HepG2 (cell line): ENCODE measurements around the gene DCLK1. TPM values are rescaled to one million over a fixed set of nuclear protein-coding genes. Genes with fewer than 3 reads are reported as not detected.

Experiments used
- ATAC-seq: fragments of 200-7000 bp; cut with Tn5 transposase; 3 replicates; pipeline ENCODE4 v1.9.1; 2020; ENCODE audit warnings: mild to moderate bottlenecking, moderate library complexity
- BruUV-seq: library from RNA; stranded (reverse); fragments of 400-500 nt; replicated peaks from 2 replicates; lab custom pipeline; 2021; lab: Mats Ljungman, UMichigan
- CTCF ChIA-PET: fragments of 300-600 bp; formaldehyde crosslinking; extraction: SDS; loops from one replicate; lab custom pipeline; 2021; ENCODE audit warnings: low total read pairs, inconsistent platforms, low intra/inter-chr PET ratio; lab: Yijun Ruan, JAX
- POLR2A ChIA-PET: fragments of 350-600 bp; sonication (Branson Sonifier 250); formaldehyde crosslinking; loops from one replicate; lab custom pipeline; 2020; ENCODE audit warnings: antibody characterized with exemption, inconsistent platforms; lab: Yijun Ruan, JAX
- DNase-seq: peaks from one replicate; pipeline ENCODE4 v3.0.0-alpha.2; 2015; ENCODE audit warnings: low spot score
- FAIRE-seq: peaks from 3 replicates; lab custom pipeline; 2011; peaks lifted over from hg19 to GRCh38; lab: Jason Lieb, UNC
- H2AFZ ChIP-seq: one replicate; pipeline ENCODE4 v1.6.1; 2011; ENCODE audit warnings: low read length, inconsistent platforms
- H3K27ac ChIP-seq: fragments of 300-600 bp; 3 replicates; pipeline ENCODE4 v1.8.0; 2011; ENCODE audit warnings: mixed run types, mild to moderate bottlenecking, mixed read lengths, low read length, inconsistent platforms; ENCODE audit not compliant: insufficient read depth; ENCODE audit errors: extremely low read length
- H3K27me3 ChIP-seq, 2 experiments: fragments of 200-600 bp in 1 of 2; 2 replicates in 1 of 2; 3 replicates in 1 of 2; pipeline versions ENCODE4 v1.6.0 to v1.8.0; 2011; ENCODE audit warnings: low read length in 2 of 2, mild to moderate bottlenecking in 2 of 2, moderate library complexity in 2 of 2, inconsistent platforms in 1 of 2; ENCODE audit not compliant: insufficient read depth in 2 of 2, control insufficient read depth in 1 of 2
- H3K36me3 ChIP-seq, 2 experiments: fragments of 200-600 bp in 1 of 2; replicated peaks in 1 of 2; 2 replicates in 1 of 2; 3 replicates in 1 of 2; pipeline versions ENCODE4 v1.5.1 to v1.8.0; 2011; ENCODE audit warnings: low read length in 2 of 2, inconsistent platforms in 1 of 2; ENCODE audit not compliant: insufficient read depth in 2 of 2, control insufficient read depth in 1 of 2
- H3K4me1 ChIP-seq: 2 replicates; pipeline ENCODE4 v1.5.1; 2012; ENCODE audit warnings: low read length, inconsistent platforms; ENCODE audit not compliant: insufficient read depth
- H3K4me2 ChIP-seq: 2 replicates; pipeline ENCODE4 v1.6.0; 2011; ENCODE audit warnings: low read depth, low read length, inconsistent platforms
- H3K4me3 ChIP-seq, 3 experiments: fragments of 200-600 bp in 1 of 3; sonication (generic), shearing (Covaris generic) in 1 of 3; replicated peaks in 1 of 3; 2 replicates each; pipeline ENCODE4 v1.5.1; 2011 to 2016; ENCODE audit warnings: low read length in 3 of 3, inconsistent platforms in 2 of 3, low read depth in 2 of 3, mild to moderate bottlenecking in 2 of 3, control low read depth in 1 of 3, mixed read lengths in 1 of 3; ENCODE audit not compliant: insufficient read depth in 1 of 3
- H3K79me2 ChIP-seq: one replicate; pipeline ENCODE4 v1.6.1; 2011; ENCODE audit warnings: low read length, inconsistent platforms; ENCODE audit not compliant: insufficient read depth
- H3K9ac ChIP-seq: 2 replicates; pipeline ENCODE4 v1.6.0; 2011; ENCODE audit warnings: mild to moderate bottlenecking, low read depth, low read length, inconsistent platforms; ENCODE audit not compliant: insufficient read depth
- H3K9me3 ChIP-seq: 2 replicates; pipeline ENCODE4 v1.5.1; 2012; ENCODE audit warnings: mild to moderate bottlenecking, low read length
- H4K20me1 ChIP-seq: 2 replicates; pipeline ENCODE4 v1.6.0; 2011; ENCODE audit warnings: inconsistent platforms, mild to moderate bottlenecking, low read length, moderate library complexity; ENCODE audit not compliant: insufficient read depth
- CBFB ChIP-seq: sonication (generic); formaldehyde crosslinking; IDR thresholded peaks from 2 replicates; pipeline ENCODE4 v1.4.0; 2020; ENCODE audit warnings: missing genetic modification reagents
- NAIF1 ChIP-seq: sonication (generic); formaldehyde crosslinking; IDR thresholded peaks from 2 replicates; pipeline ENCODE4 v1.5.0; 2020; ENCODE audit warnings: mild to moderate bottlenecking, missing genetic modification reagents, borderline replicate concordance
- XBP1 ChIP-seq: sonication (generic); formaldehyde crosslinking; IDR thresholded peaks from 2 replicates; pipeline ENCODE4 v1.5.0; 2020; ENCODE audit warnings: missing genetic modification reagents
- ZNF207 ChIP-seq: fragments of 450-650 bp; IDR thresholded peaks from 2 replicates; pipeline ENCODE4 v1.6.1; 2016; ENCODE audit warnings: antibody characterized with exemption, borderline replicate concordance
- ZNF546 ChIP-seq: sonication (generic); formaldehyde crosslinking; conservative IDR thresholded peaks from 2 replicates; pipeline ENCODE4 v1.8.1; 2023; ENCODE audit warnings: mild to moderate bottlenecking, missing genetic modification reagents
- ZSCAN22 ChIP-seq: sonication (generic); formaldehyde crosslinking; IDR thresholded peaks from 2 replicates; pipeline ENCODE4 v1.4.0; 2020; ENCODE audit warnings: mild to moderate bottlenecking, missing genetic modification reagents
- WGBS: methylation state at CpG from one replicate; pipeline ENCODE4 v1.1.6; 2017; ENCODE audit warnings: low lambda C conversion rate; 5-methylcytosine and 5-hydroxymethylcytosine counted together
- in situ Hi-C: cut with HindIII; loops from 2 replicates; pipeline ENCODE4 v1.10.0; 2017; ENCODE audit warnings: low pct_unique_long_range_greater_than_20kb; ENCODE audit not compliant: extremely low pct_ligation_motif_present
- intact Hi-C: fragments of 100-400 bp; cut with micrococcal nuclease; formaldehyde crosslinking; loops from one replicate; pipeline ENCODE4 v1.10.0; 2022; ENCODE audit not compliant: unreplicated experiment
- polyA plus RNA-seq, 8 experiments: library from polyadenylated mRNA; depleted of rRNA in 3 of 8; stranded (reverse) in 7 of 8; unstranded in 1 of 8; fragments of >200 nt; fragmentation: Illumina TruSeq in 4 of 8; extraction: Trizol in 4 of 8; gene quantifications; 2 replicates each; pipeline versions ENCODE4 v1.2.1 to v1.2.3, GENCODE V29; 2011 to 2016; ENCODE audit warnings: low read depth in 4 of 8, missing spikeins in 1 of 8, mixed read lengths in 1 of 8; ENCODE audit not compliant: insufficient read depth in 1 of 8
- total RNA-seq, 5 experiments: library from RNA; depleted of rRNA; stranded (reverse); fragments of >200 nt; fragmentation: Illumina TruSeq; extraction: Trizol; gene quantifications; 2 replicates each; pipeline ENCODE4 v1.2.3, GENCODE V29; 2016; ENCODE audit warnings: low read depth in 1 of 5
- TF ChIP-seq, protein P1 (sequence below): sonication (generic); formaldehyde crosslinking; IDR thresholded peaks from 2 replicates; pipeline ENCODE4 v1.9.0; 2021; ENCODE audit warnings: missing genetic modification reagents, mild to moderate bottlenecking, borderline replicate concordance
- TF ChIP-seq, protein P2 (sequence below): sonication (generic); formaldehyde crosslinking; IDR thresholded peaks from 2 replicates; pipeline ENCODE4 v1.9.0; 2021; ENCODE audit warnings: missing genetic modification reagents, borderline replicate concordance

The DCLK1 gene
- total and polyA plus RNA-seq, 2 of the 13 experiments (the other 11 are each of a cell fraction or from before 2014, with no cell fraction given), result not detected

DNA sequence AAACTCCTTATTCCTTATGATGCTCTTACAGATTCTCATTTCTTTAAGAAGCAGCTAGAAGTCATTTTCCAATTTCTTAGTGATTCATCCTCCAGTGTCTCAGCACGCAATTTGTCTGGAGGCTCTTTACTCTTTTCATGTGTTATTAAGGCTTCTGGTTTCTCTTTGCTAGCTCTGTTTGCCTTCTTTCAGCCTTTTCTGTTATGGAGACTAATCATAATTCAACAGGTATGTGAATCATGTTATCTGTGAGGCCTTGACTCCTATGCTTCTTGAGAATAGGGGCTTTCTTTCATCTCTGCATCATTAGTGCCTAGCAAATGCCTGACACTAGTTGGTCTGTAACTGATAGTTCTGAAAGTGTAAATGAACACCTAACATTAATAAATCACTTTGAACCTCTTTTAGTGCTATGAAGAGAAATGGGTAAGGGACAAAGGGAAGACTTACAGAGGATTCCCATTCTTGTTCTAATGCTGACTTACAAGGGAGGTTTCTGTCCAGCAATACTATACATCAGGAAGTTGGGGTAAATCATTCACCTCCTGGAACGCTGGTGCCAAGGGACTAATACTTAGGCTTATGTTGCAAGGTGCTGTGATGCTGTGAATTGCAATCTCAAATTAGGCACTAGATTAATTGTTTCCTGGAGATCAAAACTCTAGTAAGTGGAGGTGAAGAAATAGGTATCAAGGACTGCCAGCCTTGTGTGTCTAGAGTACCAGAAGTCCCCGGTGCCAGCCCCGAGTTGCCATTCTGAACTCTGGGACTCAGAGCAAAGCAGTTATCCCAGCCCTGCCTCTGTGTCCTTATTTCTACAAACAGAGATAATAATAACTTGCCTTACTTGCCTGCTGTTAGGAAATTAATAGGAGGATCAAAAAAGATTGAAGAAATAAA, 265.6 kb downstream of the DCLK1 start (continued):
- TF ChIP-seq ZNF546 (CRISPR knock-in tag) (no peak), XBP1 (CRISPR knock-in tag) (no peak), CBFB (CRISPR knock-in tag) (no peak)
- TF ChIP-seq, all 625 proteins: peak for 0

DNA sequence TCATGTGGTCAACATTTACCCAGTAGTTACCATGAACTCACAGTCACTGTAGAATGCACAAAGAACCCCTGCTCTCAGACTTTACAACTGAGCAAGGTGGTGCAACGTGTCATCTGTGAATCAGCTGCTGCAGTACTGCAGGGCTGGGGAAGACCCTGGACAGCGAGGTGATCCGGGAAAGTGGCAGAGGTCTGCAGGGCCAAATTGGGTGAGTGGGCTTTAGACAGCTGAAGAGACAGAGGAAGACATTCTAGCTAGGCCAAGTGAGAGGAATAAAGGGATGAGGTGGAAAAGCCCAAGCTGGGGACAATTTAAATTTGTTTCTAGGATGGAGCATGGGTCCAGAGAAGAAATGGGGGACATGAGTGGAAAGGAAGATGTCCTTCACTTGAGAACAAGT, 270.5 kb downstream of the DCLK1 start:
- Histone ChIP-seq H3K4me2 (no peak overlapping the region), H4K20me1 (no peaks in the 10 kb centered on the region), H3K4me3 (no peak overlapping the region), H3K9me3 (no peaks in the 10 kb centered on the region), H3K27ac (no peak overlapping the region), H3K4me1 (no peaks in the 10 kb centered on the region), H3K36me3 (no peaks in the 10 kb centered on the region), H3K27me3 (peaks cover 0 to 4% of the 10 kb centered on the region in 2 experiments; a peak in 1 of 5 replicates), H2AFZ (no peak overlapping the region), H3K79me2 (no peaks in the 10 kb centered on the region), H3K9ac (no peak overlapping the region)
- FAIRE-seq (no peak), DNase-seq (no peak), ATAC-seq (no peak)
- ChIA-PET POLR2A (no interaction called here), CTCF (no interaction called here)
- in situ Hi-C loops, result no loop called here
- intact Hi-C loops, result no loop called here
- no TSS peak for BruUV-seq
- TF ChIP-seq, protein P1, sequence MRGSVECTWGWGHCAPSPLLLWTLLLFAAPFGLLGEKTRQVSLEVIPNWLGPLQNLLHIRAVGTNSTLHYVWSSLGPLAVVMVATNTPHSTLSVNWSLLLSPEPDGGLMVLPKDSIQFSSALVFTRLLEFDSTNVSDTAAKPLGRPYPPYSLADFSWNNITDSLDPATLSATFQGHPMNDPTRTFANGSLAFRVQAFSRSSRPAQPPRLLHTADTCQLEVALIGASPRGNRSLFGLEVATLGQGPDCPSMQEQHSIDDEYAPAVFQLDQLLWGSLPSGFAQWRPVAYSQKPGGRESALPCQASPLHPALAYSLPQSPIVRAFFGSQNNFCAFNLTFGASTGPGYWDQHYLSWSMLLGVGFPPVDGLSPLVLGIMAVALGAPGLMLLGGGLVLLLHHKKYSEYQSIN, result no peak
- TF ChIP-seq NAIF1 (CRISPR knock-in tag), result no peak
- TF ChIP-seq, protein P2, sequence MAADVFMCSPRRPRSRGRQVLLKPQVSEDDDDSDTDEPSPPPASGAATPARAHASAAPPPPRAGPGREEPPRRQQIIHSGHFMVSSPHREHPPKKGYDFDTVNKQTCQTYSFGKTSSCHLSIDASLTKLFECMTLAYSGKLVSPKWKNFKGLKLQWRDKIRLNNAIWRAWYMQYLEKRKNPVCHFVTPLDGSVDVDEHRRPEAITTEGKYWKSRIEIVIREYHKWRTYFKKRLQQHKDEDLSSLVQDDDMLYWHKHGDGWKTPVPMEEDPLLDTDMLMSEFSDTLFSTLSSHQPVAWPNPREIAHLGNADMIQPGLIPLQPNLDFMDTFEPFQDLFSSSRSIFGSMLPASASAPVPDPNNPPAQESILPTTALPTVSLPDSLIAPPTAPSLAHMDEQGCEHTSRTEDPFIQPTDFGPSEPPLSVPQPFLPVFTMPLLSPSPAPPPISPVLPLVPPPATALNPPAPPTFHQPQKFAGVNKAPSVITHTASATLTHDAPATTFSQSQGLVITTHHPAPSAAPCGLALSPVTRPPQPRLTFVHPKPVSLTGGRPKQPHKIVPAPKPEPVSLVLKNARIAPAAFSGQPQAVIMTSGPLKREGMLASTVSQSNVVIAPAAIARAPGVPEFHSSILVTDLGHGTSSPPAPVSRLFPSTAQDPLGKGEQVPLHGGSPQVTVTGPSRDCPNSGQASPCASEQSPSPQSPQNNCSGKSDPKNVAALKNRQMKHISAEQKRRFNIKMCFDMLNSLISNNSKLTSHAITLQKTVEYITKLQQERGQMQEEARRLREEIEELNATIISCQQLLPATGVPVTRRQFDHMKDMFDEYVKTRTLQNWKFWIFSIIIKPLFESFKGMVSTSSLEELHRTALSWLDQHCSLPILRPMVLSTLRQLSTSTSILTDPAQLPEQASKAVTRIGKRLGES (CRISPR knock-in tag), result no peak
- no peak for TF ChIP-seq ZSCAN22 (CRISPR knock-in tag)
- no peak for TF ChIP-seq ZNF207
- WGBS, result 2% methylated on average over 3 of the region's 3 CpGs
